Effector CD8-positive, alpha-beta T cell (primary cell): Measurements from ENCODE around the gene PIMREG.

Source experiments
- DNase-seq: peaks from one replicate; lab custom pipeline; 2025; lab: John Stamatoyannopoulos, UW
- total RNA-seq, 4 experiments: gene quantifications; one replicate each; lab custom pipeline; 2026; lab: John Stamatoyannopoulos, UW

Gene PIMREG
- 0 to 1.6 (median 0.31) reads per million in 4 experiments for total RNA-seq

DNA sequence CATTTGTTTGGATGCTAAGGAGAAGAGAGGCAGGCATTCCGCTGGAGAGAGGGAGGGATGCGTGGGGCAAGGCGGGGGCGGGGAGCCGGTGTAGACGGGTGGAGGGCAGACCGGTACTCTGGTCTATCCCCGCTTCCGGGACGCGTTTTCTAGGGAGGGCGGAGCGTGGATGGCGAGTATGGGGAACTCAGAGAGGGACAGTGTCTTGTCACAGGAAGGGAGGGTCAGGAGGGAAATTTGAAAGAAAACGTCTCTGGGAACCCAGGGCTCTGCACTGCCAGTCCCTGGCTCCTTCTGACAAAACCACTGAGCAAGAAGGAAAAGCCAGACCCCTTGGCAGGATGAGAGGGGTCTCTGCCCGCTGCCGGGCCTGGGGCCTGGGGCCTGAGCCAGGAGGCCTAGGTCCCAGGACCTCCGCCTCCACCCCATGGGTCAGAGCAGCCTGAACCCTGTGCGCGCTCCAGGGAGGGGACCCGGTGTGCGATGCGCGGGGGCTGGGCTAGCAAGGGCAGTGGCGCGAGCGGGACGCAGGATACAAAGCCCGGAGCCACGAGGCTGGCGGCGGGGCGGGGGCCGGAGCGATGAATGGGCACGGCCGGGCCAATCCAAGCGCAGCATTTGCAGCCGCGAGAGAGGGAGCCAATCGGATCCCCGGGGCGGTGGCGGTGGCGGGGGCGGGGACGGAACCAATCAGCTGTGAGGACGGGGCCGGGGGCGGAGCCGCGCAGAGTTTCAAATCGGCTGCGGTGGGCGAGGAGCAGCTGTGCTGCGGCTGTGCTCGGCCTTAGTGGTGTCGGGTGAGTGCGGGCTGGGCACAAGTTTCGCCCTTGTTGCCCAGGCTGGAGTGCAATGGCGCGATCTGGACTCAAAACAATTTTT is at the start of gene PIMREG:
PIMREG (plus strand) TSS at position 764 of the 879 bp plus-strand sequence. CDS start 656 bp downstream, outside the sequence.
- peak; percentile 86 for DNase-seq

GRCh38 chr17:6398955-6399354 is 45.3 kb upstream of the PIMREG start:
- DNase-seq: no peak

- no peak for DNase-seq
Observed at GRCh38 chr17:6402258-6402657, 42.0 kb upstream of the PIMREG start.

DNA sequence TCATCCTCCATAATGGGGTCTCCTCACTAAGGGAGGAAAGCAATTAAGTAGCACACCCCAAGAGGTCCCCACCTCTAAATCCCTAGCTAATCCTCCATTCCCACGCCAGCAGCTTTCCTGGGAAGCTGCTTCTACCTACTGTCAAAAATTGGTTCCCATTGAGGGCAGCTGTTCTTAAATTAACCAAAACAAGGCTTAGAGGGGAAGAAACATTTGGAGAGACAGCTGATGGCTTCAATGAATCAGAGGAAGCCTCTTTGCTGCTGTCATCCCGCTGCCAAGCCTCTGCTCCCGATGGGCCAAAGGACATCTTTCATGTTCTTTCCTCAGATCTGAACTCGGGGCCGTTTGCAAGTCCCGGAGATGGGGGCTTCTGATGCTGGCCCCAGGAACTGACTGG is 36.0 kb upstream of the PIMREG start:
- no peak for DNase-seq

- no peak for DNase-seq
Observed at GRCh38 chr17:6408735-6409134, 35.5 kb upstream of the PIMREG start.

- DNase-seq: no peak
Observed at GRCh38 chr17:6413065-6413464, 31.2 kb upstream of the PIMREG start.

GRCh38 chr17:6415616-6416015 is 28.6 kb upstream of the PIMREG start:
- no peak for DNase-seq

DNA sequence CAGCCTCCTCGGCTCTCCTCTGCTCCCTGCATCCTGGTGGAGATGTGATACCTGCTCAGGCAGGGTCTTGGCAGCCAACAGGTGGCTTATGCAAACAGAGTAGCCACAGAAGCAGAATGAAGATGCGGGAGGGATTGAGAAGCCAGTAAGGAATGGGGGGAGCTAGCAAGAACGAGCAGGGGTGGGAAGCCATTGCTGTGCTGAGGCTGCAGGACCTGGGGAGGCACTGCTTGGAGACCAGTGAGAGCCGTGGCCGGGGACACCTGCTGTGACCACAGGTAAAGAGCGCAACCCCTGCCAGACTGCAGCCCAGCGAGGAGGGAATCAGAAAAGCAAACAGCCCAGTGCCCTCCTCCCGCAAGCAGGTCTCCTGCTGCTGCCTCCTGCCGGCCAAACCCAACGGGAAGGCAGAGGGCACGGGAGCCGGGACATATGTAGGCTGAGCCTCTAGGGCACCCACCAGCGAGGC is 24.0 kb upstream of the PIMREG start:
- DNase-seq: no peak

DNA sequence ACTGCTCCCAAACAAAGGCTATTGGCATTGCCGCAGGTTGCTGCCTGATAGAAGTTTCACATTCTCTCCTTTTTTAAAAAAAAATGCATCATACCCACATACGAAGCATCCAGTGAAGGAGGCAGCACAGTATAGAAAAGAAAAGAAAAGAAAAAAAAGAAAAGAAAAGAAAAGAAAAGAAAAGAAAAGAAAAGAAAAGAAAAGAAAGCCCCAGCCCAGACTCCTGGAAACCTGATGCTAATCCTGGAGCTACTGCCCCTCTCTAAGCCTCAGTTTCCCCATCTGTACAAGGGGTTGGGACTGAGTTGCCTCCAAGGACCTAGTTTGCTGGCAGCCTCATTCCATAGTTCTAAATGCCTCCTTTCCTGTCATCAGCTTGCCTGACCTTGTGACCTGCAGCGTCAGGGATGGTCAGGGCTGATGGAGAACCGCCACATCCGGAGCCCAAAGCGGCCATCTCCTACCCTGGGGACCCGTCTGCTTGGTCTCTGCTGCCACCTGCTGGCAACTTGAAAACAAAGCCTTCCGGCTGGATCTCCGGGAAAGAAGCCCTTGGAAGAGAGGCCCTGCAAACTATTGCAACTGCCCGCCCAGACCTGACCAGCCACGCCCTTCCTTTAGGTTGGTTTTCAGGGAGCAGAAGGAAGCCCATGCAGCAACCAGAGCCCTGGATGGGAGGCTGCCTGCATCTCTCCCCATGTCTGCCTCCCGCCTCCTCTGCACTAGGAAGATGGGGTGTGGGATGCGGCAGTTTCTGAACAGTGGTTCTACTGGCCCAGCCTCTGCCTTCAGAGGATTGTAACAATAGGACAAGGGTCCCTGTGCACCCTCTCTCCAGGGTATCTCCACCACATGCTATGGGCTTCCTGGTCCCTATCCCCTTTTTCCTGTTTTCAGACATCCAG is 22.3 kb upstream of the PIMREG start:
- peak; percentile 49 for DNase-seq

- DNase-seq: no peak
Observed at GRCh38 chr17:6422654-6423241, 21.5 kb upstream of the PIMREG start.

DNA sequence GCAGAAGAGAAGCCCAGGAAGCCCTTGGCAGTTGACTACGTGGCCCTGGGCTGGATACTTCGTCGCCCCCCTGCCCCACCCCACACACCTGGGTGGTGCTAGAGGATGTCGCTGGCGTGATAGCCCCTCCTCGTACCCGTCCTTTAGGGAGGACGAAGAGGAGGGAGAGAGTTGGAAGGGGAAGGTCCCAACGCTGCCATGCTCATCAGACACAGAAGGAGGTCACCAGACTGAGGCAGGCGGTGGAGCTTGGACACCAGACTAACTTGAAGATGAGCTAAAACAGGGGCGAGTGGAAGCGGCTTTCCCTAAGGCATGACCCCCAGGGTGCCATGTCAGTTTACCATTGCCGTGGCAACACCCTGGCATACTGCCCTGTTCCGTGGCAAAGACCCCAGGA is 20.3 kb upstream of the PIMREG start:
- no peak for DNase-seq

DNA sequence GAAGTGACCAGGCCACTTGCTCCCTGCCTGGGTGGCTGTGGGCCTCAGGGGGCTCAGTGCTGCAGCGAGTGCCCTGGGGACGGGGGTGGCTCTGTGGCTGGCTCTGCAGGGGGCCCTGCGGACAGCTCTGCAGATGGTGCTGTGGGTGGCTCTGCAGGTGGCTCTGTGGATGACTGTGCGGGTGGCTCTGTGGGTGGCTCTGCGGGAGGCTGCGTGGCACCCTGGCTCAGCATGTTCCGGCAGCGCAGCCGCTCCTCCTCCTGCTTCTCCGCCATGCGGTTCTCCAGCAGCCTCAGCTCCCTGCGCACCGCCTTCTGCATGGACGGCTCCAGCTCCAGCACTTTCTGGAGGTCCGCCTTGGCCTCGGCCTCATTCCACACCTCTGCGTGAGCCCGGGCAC is 18.8 kb upstream of the PIMREG start:
- no peak for DNase-seq

- DNase-seq: no peak
Observed at GRCh38 chr17:6426356-6427101, 17.7 kb upstream of the PIMREG start.

GRCh38 chr17:6427279-6427781 is 16.9 kb upstream of the PIMREG start:
- no peak for DNase-seq

GRCh38 chr17:6428207-6428965 is 15.9 kb upstream of the PIMREG start:
- DNase-seq: no peak

DNA sequence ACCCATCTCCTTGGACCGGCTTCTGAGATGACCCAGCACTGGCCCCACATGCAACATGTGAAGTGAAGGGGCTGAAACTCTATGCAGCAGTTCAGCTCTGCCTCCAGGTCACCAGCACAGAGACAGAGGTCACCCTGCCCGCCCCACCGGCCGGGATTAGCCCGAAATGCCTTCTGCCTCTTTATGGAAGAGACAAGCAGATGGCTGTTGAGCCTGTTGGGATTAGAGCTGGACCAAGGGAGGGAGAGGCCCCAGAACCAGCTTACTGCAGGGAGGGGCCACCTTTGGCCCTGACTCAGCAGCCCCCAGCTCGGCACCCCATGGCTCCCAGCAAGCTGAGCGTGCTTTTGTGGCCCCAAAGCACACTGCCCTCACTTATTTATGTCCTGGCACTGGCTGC is 15.0 kb upstream of the PIMREG start:
- no peak for DNase-seq

- no peak for DNase-seq
Observed at GRCh38 chr17:6430769-6431168, 13.5 kb upstream of the PIMREG start.

DNA sequence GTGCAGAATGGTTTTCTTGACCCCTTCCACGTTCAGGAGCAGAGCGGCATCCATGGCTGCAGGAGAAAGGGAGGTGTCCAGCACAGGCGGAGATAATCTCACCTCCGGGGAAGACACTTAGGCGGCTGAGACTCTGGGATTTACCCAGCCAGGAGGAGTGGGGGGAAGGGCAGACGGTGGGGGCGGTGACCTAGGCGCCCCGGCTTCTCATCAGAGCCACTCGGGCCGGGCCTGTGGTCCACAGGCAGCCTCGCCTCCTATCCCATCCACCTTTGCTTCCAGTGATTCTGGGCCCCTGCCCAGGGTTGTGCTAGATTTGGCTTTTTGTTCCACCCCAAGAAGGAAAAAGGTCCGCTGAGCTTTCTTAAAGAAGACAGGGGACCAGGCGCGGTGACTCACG is 9.2 kb upstream of the PIMREG start, which contains the start of gene AIPL1:
AIPL1 (minus strand) TSS at position 71 of the 400 bp plus-strand sequence; CDS start at position 54, 17 bp downstream.
- DNase-seq: no peak

DNA sequence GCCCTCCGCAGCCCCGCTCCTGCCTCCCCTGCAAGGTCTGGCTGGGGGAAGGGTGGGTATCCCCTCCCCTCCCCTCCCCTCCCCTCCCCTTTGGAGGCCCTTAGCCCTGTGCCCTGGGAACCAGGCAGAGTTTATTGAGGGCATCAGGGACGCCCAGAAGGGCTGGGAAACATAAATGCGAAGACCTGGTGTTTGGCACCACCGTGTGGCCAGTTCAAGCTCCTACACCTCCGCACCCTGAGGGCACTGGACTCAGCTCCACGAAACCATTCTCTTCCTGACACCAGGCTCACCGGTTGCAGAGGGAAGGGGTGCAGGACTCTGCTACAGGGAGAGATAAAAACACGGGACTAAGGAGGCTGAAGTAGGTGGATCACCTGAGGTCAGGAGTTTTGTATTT is 8.3 kb upstream of the PIMREG start:
- DNase-seq: peak; percentile 40

- DNase-seq: no peak
Observed at GRCh38 chr17:6437466-6437865, 6.8 kb upstream of the PIMREG start.
